Measurements from ENCODE around the gene COL8A2.

DNA sequence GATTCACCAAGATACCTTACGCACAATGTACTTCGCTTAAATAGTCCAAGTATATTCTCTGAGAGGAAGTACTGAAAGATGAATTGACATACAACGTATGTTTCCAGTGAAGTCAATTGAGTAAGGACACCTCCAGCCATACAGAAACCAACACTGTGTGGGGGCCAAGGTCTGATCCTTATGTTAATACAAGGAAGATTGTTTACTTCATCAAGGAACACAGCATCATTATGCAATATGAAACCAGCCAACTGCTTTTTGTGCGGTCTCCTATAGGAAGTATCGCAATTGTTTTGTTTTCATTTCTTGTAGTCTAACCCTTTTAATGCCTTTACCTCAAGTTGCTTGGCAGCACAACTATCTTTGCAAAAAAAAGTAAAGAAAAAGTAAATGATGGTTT lies 69.3 kb downstream of the COL8A2 start:
- TF ChIP-seq CTCF (IDR thresholded peaks at IDR 0.05) (no peak), ZFX (IDR thresholded peaks at IDR 0.05; ENCODE audit: borderline replicate concordance) (no peak)
